Uterus (tissue), 4 donors: ENCODE data around the gene LRP1-AS. TPM values are rescaled to one million over a fixed set of nuclear protein-coding genes. Genes with fewer than 3 reads are reported as not detected.

Experiments
- DNase-seq, 2 donors: peaks; one replicate each; pipeline ENCODE4 v3.0.0-alpha.2; 2019 to 2020
- H3K27ac ChIP-seq, 2 donors: fragments of 200-600 bp; sonication (generic); 1 replicate in 1 of 2; 2 replicates in 1 of 2; pipeline ENCODE4 v1.5.1; 2016 to 2018
- H3K27me3 ChIP-seq, 2 donors: fragments of 200-600 bp; sonication (generic); one replicate each; pipeline ENCODE4 v1.5.1; 2018 to 2019; ENCODE audit warnings: control low read depth in 1 of 2
- H3K36me3 ChIP-seq, 2 donors: fragments of 200-600 bp; sonication (generic); one replicate each; pipeline ENCODE4 v1.5.1; 2019; ENCODE audit warnings: control low read depth in 1 of 2
- H3K4me1 ChIP-seq, 2 donors: fragments of 200-600 bp; sonication (generic); one replicate each; pipeline ENCODE4 v1.5.1; 2018 to 2019; ENCODE audit warnings: control low read depth in 1 of 2
- H3K4me3 ChIP-seq, 2 donors: fragments of 200-600 bp; sonication (generic); 1 replicate in 1 of 2; 2 replicates in 1 of 2; pipeline ENCODE4 v1.5.1; 2018 to 2019; ENCODE audit warnings: mild to moderate bottlenecking in 1 of 2
- H3K9me3 ChIP-seq, 2 donors: fragments of 200-600 bp; sonication (generic); one replicate each; pipeline ENCODE4 v1.5.1; 2019; ENCODE audit warnings: control low read depth in 1 of 2
- POLR2A ChIP-seq, 2 donors: fragments of 450-650 bp; IDR thresholded peaks; one replicate each; pipeline ENCODE4 v1.6.1; 2016; ENCODE audit warnings: antibody characterized with exemption in 2 of 2, mild to moderate bottlenecking in 1 of 2, moderate library complexity in 1 of 2
- intact Hi-C: fragments of 100-400 bp; cut with DNase I; formaldehyde crosslinking; loops from one replicate; pipeline ENCODE4 v1.15.1; 2023; ENCODE audit warnings: low total_unique reads
- total RNA-seq, 4 donors: library from RNA; depleted of rRNA in 3 of 4; stranded (reverse); fragments of >200 nt in 3 of 4; gene quantifications; one replicate each; pipeline versions ENCODE4 v1.1.0 to v1.2.4, GENCODE V29; 2014 to 2023
- TF ChIP-seq, protein P1 (sequence below), 4 experiments: fragments of 200-600 bp in 2 of 4; fragments of 450-650 bp in 2 of 4; sonication (generic) in 2 of 4; IDR thresholded peaks; one replicate each; pipeline ENCODE4 v1.5.1; 2016 to 2019; ENCODE audit warnings: antibody characterized with exemption in 4 of 4, mild to moderate bottlenecking in 2 of 4, moderate library complexity in 1 of 4
- donor health status: DM: yes; HTN: yes; CAD: no.

LRP1-AS gene
- total RNA-seq, 4 donors from 2014 or later = not detected

- TF ChIP-seq POLR2A (IDR thresholded peaks at IDR 0.05) = no peak
- TF ChIP-seq, protein P1, sequence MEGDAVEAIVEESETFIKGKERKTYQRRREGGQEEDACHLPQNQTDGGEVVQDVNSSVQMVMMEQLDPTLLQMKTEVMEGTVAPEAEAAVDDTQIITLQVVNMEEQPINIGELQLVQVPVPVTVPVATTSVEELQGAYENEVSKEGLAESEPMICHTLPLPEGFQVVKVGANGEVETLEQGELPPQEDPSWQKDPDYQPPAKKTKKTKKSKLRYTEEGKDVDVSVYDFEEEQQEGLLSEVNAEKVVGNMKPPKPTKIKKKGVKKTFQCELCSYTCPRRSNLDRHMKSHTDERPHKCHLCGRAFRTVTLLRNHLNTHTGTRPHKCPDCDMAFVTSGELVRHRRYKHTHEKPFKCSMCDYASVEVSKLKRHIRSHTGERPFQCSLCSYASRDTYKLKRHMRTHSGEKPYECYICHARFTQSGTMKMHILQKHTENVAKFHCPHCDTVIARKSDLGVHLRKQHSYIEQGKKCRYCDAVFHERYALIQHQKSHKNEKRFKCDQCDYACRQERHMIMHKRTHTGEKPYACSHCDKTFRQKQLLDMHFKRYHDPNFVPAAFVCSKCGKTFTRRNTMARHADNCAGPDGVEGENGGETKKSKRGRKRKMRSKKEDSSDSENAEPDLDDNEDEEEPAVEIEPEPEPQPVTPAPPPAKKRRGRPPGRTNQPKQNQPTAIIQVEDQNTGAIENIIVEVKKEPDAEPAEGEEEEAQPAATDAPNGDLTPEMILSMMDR (IDR thresholded peaks at IDR 0.05) = no peak
- H3K36me3 ChIP-seq = no peaks in the 10 kb centered on the region
- no peak for DNase-seq
- intact Hi-C loops = no loop called here
- peaks cover 0 to 5% of the 10 kb centered on the region in 2 donors for H3K4me1 ChIP-seq
- H3K9me3 ChIP-seq = no peaks in the 10 kb centered on the region
- H3K4me3 ChIP-seq = no peak overlapping the region
- H3K27ac ChIP-seq = no peak overlapping the region
- no peaks in the 10 kb centered on the region for H3K27me3 ChIP-seq
Measured at GRCh38 chr12:57105011-57105753, 42.2 kb downstream of the LRP1-AS start.

GRCh38 chr12:57104292-57104910 is 43.0 kb downstream of the LRP1-AS start:
- H3K27me3 ChIP-seq = no peaks in the 10 kb centered on the region
- TF ChIP-seq, protein P1 (IDR thresholded peaks at IDR 0.05) = no peak
- TF ChIP-seq POLR2A (IDR thresholded peaks at IDR 0.05) = no peak
- peaks cover 0 to 5% of the 10 kb centered on the region in 2 donors for H3K4me1 ChIP-seq
- H3K36me3 ChIP-seq = no peaks in the 10 kb centered on the region
- DNase-seq = no peak
- H3K27ac ChIP-seq = no peak overlapping the region
- intact Hi-C loops = no loop called here
- H3K4me3 ChIP-seq = no peak overlapping the region
- no peaks in the 10 kb centered on the region for H3K9me3 ChIP-seq

DNA sequence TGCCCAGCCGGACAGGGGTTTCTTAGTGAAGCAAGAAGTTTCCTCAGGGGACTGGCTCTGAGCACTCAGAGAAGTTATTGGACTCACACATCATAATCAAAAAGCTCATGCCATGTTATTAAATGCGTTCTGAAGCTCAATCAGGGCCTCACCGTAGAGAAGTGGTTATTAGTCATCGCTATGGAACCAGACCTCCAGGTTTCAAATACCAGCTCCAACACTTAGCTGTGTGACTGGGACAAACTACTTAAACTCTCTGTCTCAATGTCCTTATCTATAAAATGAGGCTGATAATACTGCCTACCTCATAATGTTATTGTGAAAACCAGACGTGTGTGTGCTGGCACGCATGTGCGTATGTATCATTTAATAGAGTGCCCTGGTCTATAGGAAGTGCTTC is 43.6 kb downstream of the LRP1-AS start:
- Histone ChIP-seq H3K9me3 (no peaks in the 10 kb centered on the region), H3K27ac (no peak overlapping the region), H3K36me3 (no peaks in the 10 kb centered on the region), H3K4me3 (no peak overlapping the region), H3K4me1 (no peaks in the 10 kb centered on the region), H3K27me3 (no peaks in the 10 kb centered on the region)
- TF ChIP-seq, protein P1 (IDR thresholded peaks at IDR 0.05) = no peak
- TF ChIP-seq POLR2A (IDR thresholded peaks at IDR 0.05) = no peak
- no peak for DNase-seq
- intact Hi-C loops = no loop called here

DNA sequence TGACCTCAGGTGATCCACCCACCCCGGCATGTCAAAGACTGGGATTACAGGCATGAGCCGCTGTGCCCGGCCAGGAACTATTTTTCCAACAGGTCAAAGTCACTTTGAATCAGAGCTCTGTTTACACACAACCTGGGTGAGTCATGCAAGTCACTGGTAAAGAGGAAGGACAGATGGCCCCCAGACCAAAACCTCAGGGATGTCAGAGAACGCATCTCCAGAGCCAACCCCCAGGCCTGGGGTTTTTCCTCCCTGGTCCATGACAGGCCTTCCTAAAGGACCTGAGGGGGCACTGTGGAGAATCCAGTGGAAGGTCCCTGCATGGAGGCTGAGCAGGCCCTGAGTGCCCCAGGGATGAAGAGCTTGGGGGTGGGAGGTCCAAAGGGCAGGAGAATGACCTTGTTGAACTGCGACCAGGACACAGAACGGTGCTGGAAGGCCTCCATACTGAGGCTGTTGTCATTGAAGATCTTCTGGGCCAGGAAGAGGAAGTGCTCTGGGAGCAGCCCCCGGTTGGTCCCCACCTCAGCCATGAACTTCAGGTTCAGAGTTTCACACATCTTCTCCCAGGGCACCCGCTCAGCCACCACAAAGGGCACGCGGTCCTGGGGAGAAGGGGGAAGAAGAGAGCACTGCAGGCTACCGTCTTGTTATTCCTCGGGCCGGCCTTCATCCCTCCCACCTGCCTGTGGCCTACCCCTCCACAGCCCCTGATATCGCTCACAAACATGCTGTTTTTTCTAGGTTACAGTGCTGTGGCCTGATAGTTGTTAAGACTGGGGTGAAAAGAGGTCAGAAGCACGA is 45.3 kb downstream of the LRP1-AS start:
- no peak overlapping the region for H3K27ac ChIP-seq
- H3K4me1 ChIP-seq = no peaks in the 10 kb centered on the region
- H3K27me3 ChIP-seq = no peaks in the 10 kb centered on the region
- no peaks in the 10 kb centered on the region for H3K36me3 ChIP-seq
- H3K4me3 ChIP-seq = no peak overlapping the region
- no peak for TF ChIP-seq POLR2A (IDR thresholded peaks at IDR 0.05)
- TF ChIP-seq, protein P1 (IDR thresholded peaks at IDR 0.05) = no peak
- intact Hi-C loops = no loop called here
- DNase-seq = no peak
- H3K9me3 ChIP-seq = no peaks in the 10 kb centered on the region

GRCh38 chr12:57099766-57100165 is 47.7 kb downstream of the LRP1-AS start:
- H3K27me3 ChIP-seq = no peaks in the 10 kb centered on the region
- H3K36me3 ChIP-seq = no peaks in the 10 kb centered on the region
- peaks cover 0 to 1% of the 10 kb centered on the region in 2 donors for H3K4me1 ChIP-seq
- H3K9me3 ChIP-seq = no peaks in the 10 kb centered on the region
- no peak for TF ChIP-seq POLR2A (IDR thresholded peaks at IDR 0.05)
- TF ChIP-seq, protein P1 (IDR thresholded peaks at IDR 0.05) = no peak
- no peak for DNase-seq
- no peak overlapping the region for H3K4me3 ChIP-seq
- no peak overlapping the region for H3K27ac ChIP-seq
- intact Hi-C loops = no loop called here
